Ishikawa (cell line): Measurements from ENCODE around the gene PIGS.

ENCODE experiments used
- CEBPB ChIP-seq: IDR thresholded peaks from 2 replicates; pipeline ENCODE4 v1.6.1; 2012
- CREB1 ChIP-seq: IDR thresholded peaks from 2 replicates; pipeline ENCODE4 v1.6.1; 2012; ENCODE audit warnings: low read depth
- EGR1 ChIP-seq: IDR thresholded peaks from 2 replicates; pipeline ENCODE4 v1.6.1; 2012
- EP300 ChIP-seq: IDR thresholded peaks from 2 replicates; pipeline ENCODE4 v1.6.1; 2012; ENCODE audit warnings: borderline replicate concordance
- FOXM1 ChIP-seq: IDR thresholded peaks from 2 replicates; pipeline ENCODE4 v1.6.1; 2012; ENCODE audit warnings: low read depth, borderline replicate concordance
- NFIC ChIP-seq: IDR thresholded peaks from 2 replicates; pipeline ENCODE4 v1.6.1; 2012
- RAD21 ChIP-seq: IDR thresholded peaks from 2 replicates; pipeline ENCODE4 v1.6.1; 2012; ENCODE audit warnings: low read depth
- TAF1 ChIP-seq: IDR thresholded peaks from 2 replicates; pipeline ENCODE4 v1.6.1; 2012; ENCODE audit warnings: low read depth, mild to moderate bottlenecking
- TCF12 ChIP-seq: IDR thresholded peaks from 2 replicates; pipeline ENCODE4 v1.6.1; 2012; ENCODE audit warnings: low read depth
- TEAD4 ChIP-seq: IDR thresholded peaks from 2 replicates; pipeline ENCODE4 v1.6.1; 2012
- YY1 ChIP-seq: IDR thresholded peaks from 2 replicates; pipeline ENCODE4 v1.6.1; 2012; ENCODE audit warnings: low read depth
- ZBTB7A ChIP-seq: IDR thresholded peaks from 2 replicates; pipeline ENCODE4 v1.6.1; 2012; ENCODE audit warnings: low read depth
- TF ChIP-seq, protein P1 (sequence below): IDR thresholded peaks from 2 replicates; pipeline ENCODE4 v1.6.1; 2012
- TF ChIP-seq, protein P2 (sequence below): IDR thresholded peaks from 2 replicates; pipeline ENCODE4 v1.6.1; 2012
- TF ChIP-seq, protein P3 (sequence below): IDR thresholded peaks from 2 replicates; pipeline ENCODE4 v1.6.1; 2012; ENCODE audit warnings: low read depth, mild to moderate bottlenecking

Gene PIGS

DNA sequence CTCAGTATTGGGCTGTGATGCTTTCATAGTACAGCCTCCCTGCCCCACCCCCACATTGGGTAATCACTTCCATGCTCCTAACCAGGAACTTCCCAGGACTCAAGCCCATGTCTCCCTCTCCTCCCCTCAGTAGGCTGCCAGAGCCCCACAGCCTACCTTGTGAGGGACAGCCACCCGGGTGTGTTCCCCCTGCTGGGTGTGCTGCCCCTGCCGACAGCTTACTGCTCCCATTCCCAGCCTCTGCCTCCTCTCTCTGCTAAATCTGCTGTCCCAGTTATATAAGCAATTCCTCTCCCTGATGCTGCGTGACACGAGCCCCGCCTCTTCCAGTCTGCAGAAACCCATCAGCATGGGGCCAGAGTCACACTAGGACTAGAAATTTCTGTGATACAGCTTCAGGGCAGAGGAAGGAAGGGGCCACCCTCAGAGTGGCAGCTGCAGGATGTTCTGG, 42.6 kb upstream of the PIGS start, which contains the start of gene RSKR:
Gene RSKR, minus strand, starts transcription at position 255 of the 451 bp plus-strand sequence. Its CDS starts 24 bp downstream, at position 231.
- TF ChIP-seq EP300 (no peak), NFIC (no peak), CREB1 (no peak), TEAD4 (no peak), TAF1 (no peak)
- TF ChIP-seq, protein P1, sequence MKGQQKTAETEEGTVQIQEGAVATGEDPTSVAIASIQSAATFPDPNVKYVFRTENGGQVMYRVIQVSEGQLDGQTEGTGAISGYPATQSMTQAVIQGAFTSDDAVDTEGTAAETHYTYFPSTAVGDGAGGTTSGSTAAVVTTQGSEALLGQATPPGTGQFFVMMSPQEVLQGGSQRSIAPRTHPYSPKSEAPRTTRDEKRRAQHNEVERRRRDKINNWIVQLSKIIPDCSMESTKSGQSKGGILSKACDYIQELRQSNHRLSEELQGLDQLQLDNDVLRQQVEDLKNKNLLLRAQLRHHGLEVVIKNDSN: no peak
- TF ChIP-seq, protein P2, sequence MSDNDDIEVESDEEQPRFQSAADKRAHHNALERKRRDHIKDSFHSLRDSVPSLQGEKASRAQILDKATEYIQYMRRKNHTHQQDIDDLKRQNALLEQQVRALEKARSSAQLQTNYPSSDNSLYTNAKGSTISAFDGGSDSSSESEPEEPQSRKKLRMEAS: no peak

DNA sequence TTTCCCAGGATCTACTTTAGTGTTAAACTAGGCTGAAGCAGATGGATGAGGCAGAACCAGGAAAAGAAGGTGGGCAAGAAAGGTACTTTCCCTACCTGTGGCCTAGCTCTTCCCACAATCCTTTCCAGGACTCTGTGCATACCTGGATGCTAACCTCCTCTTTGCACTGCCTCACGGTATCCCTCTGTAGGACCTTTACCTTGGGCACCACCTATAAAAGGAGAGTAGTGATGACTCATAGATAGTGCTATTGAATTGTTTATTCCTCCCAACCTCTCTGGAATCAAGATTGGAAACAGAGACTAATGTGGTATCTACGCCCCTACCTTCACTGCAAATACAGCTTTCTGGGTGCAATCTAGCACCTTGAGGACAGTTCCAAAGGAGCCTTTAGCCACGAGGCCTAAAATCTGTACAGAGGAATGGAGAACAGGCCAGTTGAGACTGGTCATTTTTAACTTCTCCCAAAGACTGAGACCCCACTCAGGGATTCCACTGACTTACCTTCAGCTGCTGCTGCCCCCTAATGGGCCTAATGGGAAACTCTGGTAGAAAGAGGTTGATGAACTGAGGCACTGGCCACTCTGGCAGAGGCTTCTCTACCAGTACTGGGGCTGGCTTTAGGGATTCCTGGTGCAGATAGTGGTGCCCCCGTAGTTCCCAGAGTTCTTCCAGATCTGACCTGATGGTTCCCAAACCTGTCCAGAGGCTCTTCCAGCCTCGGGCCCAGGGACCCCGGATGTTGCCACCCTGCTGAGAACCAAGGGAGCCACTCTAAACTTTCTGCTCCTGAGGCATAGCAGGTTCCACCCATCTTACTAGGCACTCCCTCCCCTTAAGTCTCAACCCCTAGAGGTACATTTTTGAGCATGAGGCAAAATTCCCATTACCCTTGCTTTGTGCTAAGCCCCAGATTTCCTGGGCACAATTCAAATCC, 41.9 kb upstream of the PIGS start:
- TF ChIP-seq CEBPB: no peak
- TF ChIP-seq FOXM1: no peak
- TF ChIP-seq ZBTB7A: no peak
- TF ChIP-seq RAD21: peak; percentile 32
- TF ChIP-seq TAF1: no peak
- TF ChIP-seq EP300: no peak

DNA sequence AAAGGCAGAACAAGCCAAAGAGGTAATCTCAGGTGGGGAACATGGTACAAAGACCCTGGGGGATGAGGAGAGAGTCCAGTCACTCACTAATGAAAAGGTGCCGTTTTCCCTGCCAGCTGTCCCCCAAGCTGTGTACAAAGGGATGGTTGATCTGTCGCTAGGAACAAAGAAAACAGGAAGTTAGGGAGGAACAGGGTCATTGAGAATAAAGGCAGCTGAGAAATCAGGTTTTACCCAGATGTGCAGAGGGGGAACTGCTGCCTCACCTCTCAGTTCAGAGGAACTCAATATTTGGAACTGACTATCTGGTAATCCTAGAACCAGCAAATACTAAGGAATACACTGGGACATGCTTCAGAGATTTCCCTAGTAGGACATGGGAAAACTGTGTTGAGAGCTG, 41.2 kb upstream of the PIGS start:
- TF ChIP-seq TAF1 (no peak), EP300 (no peak), TCF12 (no peak), CEBPB (no peak), RAD21 (no peak), NFIC (no peak), TEAD4 (no peak), CREB1 (no peak), EGR1 (no peak), FOXM1 (no peak), ZBTB7A (no peak), YY1 (no peak)
- TF ChIP-seq, protein P1: no peak
- TF ChIP-seq, protein P3, sequence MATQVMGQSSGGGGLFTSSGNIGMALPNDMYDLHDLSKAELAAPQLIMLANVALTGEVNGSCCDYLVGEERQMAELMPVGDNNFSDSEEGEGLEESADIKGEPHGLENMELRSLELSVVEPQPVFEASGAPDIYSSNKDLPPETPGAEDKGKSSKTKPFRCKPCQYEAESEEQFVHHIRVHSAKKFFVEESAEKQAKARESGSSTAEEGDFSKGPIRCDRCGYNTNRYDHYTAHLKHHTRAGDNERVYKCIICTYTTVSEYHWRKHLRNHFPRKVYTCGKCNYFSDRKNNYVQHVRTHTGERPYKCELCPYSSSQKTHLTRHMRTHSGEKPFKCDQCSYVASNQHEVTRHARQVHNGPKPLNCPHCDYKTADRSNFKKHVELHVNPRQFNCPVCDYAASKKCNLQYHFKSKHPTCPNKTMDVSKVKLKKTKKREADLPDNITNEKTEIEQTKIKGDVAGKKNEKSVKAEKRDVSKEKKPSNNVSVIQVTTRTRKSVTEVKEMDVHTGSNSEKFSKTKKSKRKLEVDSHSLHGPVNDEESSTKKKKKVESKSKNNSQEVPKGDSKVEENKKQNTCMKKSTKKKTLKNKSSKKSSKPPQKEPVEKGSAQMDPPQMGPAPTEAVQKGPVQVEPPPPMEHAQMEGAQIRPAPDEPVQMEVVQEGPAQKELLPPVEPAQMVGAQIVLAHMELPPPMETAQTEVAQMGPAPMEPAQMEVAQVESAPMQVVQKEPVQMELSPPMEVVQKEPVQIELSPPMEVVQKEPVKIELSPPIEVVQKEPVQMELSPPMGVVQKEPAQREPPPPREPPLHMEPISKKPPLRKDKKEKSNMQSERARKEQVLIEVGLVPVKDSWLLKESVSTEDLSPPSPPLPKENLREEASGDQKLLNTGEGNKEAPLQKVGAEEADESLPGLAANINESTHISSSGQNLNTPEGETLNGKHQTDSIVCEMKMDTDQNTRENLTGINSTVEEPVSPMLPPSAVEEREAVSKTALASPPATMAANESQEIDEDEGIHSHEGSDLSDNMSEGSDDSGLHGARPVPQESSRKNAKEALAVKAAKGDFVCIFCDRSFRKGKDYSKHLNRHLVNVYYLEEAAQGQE: no peak
- TF ChIP-seq, protein P2: no peak

DNA sequence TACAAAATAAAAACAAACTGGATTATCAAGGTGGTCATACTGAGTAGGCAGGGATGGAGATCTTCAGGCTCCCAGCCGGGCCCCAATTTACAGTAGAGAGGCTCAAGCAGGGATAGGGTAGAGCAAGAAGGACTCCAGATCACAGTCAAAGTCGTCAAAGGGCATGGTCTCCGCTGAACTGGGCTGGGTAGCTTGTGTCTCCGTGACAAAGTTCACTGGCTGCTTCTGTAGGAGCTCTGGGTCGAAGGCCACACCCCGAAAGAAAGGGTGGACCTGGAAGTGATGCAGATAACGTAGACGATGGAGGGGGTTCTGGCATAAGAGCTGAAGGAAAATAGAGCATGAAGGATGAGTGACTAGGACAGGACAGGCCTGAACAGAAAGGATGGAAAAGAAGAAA, 39.1 kb upstream of the PIGS start:
- TF ChIP-seq RAD21 (no peak), TAF1 (no peak), NFIC (no peak), ZBTB7A (no peak), TEAD4 (no peak), CREB1 (no peak), FOXM1 (no peak)
- TF ChIP-seq, protein P1: no peak

DNA sequence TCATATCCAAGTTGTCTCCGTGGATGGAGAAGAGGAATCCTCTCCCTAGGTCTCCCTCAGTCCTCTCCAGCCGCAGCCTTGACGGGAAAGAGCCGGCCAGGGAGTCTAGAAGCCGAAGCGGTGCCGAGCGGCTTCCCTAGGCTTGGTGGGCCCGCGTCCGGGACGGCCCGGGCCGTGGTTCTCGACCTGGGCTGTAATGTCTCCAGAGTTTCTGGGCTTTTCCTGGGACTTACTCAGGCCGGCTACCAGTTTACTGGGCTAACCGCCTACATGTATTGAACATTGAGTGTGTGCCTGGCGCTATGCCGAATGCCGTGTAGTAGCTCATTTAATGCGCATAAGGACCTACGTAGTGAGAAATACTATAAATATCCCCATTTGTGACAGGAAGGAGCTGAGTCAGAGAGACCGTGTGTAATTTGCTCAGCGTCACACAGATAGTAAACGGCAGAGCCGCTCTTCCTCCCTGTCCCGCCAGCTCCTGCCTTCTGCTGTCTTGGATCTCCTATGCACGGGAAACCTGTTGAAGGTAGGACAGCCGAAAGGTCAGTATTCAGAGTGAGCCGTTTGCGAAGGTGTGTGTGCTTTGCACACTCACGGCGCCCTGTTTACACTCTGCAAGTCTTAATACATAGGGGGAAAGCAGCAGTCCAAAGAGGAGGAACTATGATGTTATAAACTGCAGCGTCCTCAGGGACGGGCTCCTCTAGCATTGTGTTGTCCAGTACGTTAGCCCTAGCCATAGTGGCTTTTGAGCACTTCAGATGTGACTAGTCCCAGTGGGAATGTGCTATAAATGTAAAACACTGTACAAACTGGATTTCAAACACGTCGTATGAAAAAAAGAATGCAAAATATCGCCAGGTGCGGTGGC, 28.2 kb upstream of the PIGS start:
- TF ChIP-seq, protein P2: no peak
- no peak for TF ChIP-seq YY1

DNA sequence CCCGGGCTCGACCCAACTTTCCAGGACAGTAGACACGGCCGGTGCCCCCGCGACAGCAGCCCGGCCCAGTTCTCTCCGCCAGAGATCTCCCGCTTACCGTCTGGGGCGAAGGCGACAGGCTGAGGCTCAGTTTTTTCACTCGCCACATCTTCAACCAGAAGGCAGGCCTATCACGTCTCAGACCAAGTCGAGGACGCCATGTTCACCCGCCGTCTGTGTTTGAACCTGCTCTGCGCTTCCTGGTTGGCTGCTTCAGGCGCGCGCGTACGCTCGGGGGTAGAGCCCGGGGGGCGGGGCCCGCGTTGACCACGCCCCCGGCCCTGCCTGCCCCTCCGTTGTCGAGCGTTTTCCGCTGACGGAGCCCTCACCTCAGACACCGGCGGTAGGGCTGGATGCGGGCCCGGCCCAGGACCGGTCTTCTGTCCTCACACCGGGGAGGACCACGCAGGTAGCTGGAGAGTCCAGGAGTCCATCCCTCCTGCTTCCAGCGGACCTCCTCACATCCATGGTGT, 27.5 kb upstream of the PIGS start, which contains the start of gene SPAG5:
Gene SPAG5, minus strand, starts transcription at position 227 of the 512 bp plus-strand sequence. Its CDS starts 79 bp downstream, at position 148.
- TF ChIP-seq TAF1: peak; percentile 79
- no peak for TF ChIP-seq CEBPB
- peak; percentile 19; the same call in 1 of the 2 replicates for TF ChIP-seq CREB1
- TF ChIP-seq, protein P2: peak; percentile 46; the same call in 1 of the 2 replicates
- TF ChIP-seq RAD21: no peak
- no peak for TF ChIP-seq TEAD4
- TF ChIP-seq TCF12: 0 out of 2 replicates have a peak, but pooled peaks have one; percentile 0
- TF ChIP-seq FOXM1: peak; percentile 85
- no peak for TF ChIP-seq ZBTB7A
- TF ChIP-seq YY1: peak; percentile 91
